Testis (tissue), 2 donors: Measurements from ENCODE around the gene NTM.

Experiments
- CTCF ChIP-seq, 3 experiments: fragments of 450-650 bp in 2 of 3; fragments of 200-600 bp in 1 of 3; sonication (generic) in 1 of 3; IDR thresholded peaks; one replicate each; pipeline ENCODE4 v1.5.1; 2016 to 2019; ENCODE audit warnings: antibody characterized with exemption in 3 of 3, mild to moderate bottlenecking in 2 of 3, moderate library complexity in 1 of 3
- POLR2A ChIP-seq: fragments of 450-650 bp; IDR thresholded peaks from one replicate; pipeline ENCODE4 v1.6.1; 2017; ENCODE audit warnings: antibody characterized with exemption, mild to moderate bottlenecking, moderate library complexity

DNA sequence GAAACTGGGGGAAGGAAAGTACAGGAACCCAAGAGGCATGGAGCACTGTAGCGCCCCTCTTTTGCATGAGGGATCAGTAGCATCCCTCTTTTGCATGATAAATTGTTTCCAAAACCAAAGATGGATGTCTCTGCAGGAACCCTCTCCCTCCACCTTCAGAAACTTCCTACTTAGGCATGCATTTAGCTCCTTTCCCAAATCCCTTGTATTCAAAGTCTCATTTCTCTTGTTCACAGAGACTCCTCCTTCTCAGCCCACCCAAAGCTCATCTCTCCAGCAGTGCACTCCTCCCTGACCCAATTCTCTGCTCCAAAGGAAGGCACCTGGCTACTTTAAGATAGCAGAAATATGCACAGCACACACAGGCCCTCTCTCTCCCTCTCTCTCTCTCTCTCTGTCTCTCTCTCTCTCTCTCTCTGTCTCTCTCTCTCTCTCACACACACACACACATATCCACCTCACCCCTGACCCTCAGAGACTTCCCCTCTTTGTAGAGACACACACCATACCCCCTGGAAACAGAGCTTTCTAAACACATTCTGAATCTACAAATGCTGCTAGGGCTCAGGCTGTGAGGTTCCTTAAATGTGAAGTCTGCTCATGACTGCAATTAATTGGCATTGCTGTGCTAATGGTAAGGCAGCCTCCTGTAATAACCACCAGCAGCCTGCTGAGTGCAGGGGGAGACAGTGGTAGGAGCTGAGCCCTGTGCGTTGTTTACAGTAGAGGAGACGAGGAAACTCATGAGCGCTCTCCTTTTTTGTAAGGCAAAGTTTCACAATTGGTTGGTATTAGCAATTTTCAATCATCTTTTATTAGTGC is 519.6 kb downstream of the NTM start:
- TF ChIP-seq CTCF (IDR thresholded peaks at IDR 0.05): no peak
- no peak for TF ChIP-seq POLR2A
